DND-41 (cell line): Measurements from ENCODE around the gene NCF2.

Experiments
- ATAC-seq: fragments of 200-7000 bp; cut with Tn5 transposase; 3 replicates; pipeline ENCODE4 v1.9.1; 2021; ENCODE audit warnings: low read depth; ENCODE audit not compliant: insufficient read depth
- DNase-seq: peaks from one replicate; pipeline ENCODE4 v3.0.0-alpha.2; 2020
- H2AFZ ChIP-seq: 2 replicates; pipeline ENCODE4 v1.6.0; 2012; ENCODE audit warnings: low read depth, low read length
- H3K27ac ChIP-seq: 2 replicates; pipeline ENCODE4 v1.5.1; 2012; ENCODE audit warnings: low read length, inconsistent platforms
- H3K27me3 ChIP-seq: fragments of 200-600 bp; sonication (generic); 2 replicates; pipeline ENCODE4 v1.6.0; 2012; ENCODE audit warnings: low read length, mild to moderate bottlenecking, inconsistent platforms; ENCODE audit not compliant: insufficient read depth, poor library complexity
- H3K36me3 ChIP-seq: 2 replicates; pipeline ENCODE4 v1.5.1; 2012; ENCODE audit warnings: low read length, inconsistent platforms; ENCODE audit not compliant: insufficient read depth
- H3K4me1 ChIP-seq: 2 replicates; pipeline ENCODE4 v1.5.1; 2012; ENCODE audit warnings: mild to moderate bottlenecking, low read length; ENCODE audit not compliant: insufficient read depth
- H3K4me2 ChIP-seq: 2 replicates; pipeline ENCODE4 v1.6.0; 2012; ENCODE audit warnings: mild to moderate bottlenecking, moderate library complexity, low read length, inconsistent platforms; ENCODE audit not compliant: insufficient read depth
- H3K4me3 ChIP-seq, 2 experiments: fragments of 200-600 bp in 1 of 2; shearing (Covaris generic) in 1 of 2; 2 replicates each; pipeline ENCODE4 v1.5.1; 2012 to 2016; ENCODE audit warnings: inconsistent platforms in 2 of 2, low read length in 2 of 2, mild to moderate bottlenecking in 2 of 2, low read depth in 1 of 2, moderate library complexity in 1 of 2
- H3K79me2 ChIP-seq: 2 replicates; pipeline ENCODE4 v1.6.0; 2012; ENCODE audit warnings: low read length, inconsistent platforms; ENCODE audit not compliant: insufficient read depth
- H3K9ac ChIP-seq: 2 replicates; pipeline ENCODE4 v1.6.0; 2012; ENCODE audit warnings: low read depth, mild to moderate bottlenecking, inconsistent platforms, low read length, moderate library complexity
- H3K9me3 ChIP-seq: 2 replicates; pipeline ENCODE4 v1.5.1; 2012; ENCODE audit warnings: low read length, moderate library complexity, mild to moderate bottlenecking, inconsistent platforms; ENCODE audit not compliant: insufficient read depth, severe bottlenecking
- H4K20me1 ChIP-seq: 2 replicates; pipeline ENCODE4 v1.6.0; 2012; ENCODE audit warnings: low read length; ENCODE audit not compliant: insufficient read depth
- EZH2 ChIP-seq: IDR thresholded peaks from 3 replicates; pipeline ENCODE4 v1.6.1; 2012; ENCODE audit warnings: borderline replicate concordance, low read depth, mild to moderate bottlenecking, moderate library complexity, low read length, inconsistent platforms; ENCODE audit not compliant: severe bottlenecking
- TF ChIP-seq, protein P1 (sequence below): IDR thresholded peaks from 2 replicates; pipeline ENCODE4 v1.5.1; 2012; ENCODE audit warnings: borderline replicate concordance, low read length, moderate library complexity, mild to moderate bottlenecking; ENCODE audit not compliant: poor library complexity, severe bottlenecking; ENCODE audit errors: extremely low read depth

Gene NCF2

DNA sequence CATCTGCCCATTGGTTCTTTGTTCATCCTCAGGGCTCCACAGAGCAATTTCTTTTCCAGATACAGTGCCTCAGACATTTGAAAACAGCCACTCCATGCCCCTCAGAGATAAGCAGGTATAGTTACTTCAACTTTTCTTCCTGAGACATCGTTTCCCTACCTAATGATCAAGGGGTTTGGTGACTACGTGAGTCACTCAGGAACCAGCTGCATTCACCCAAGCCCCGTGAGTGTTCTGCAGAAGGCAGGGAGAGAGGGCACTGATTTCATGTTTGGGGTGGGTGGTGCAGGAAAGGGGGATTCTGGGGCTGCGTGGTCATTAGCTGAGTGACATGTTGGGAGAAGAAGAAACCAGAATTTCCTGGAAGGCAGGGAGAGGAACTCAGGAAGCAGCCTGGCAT is 25.0 kb downstream of the NCF2 start:
- no peak overlapping the region for H3K4me3 ChIP-seq

DNA sequence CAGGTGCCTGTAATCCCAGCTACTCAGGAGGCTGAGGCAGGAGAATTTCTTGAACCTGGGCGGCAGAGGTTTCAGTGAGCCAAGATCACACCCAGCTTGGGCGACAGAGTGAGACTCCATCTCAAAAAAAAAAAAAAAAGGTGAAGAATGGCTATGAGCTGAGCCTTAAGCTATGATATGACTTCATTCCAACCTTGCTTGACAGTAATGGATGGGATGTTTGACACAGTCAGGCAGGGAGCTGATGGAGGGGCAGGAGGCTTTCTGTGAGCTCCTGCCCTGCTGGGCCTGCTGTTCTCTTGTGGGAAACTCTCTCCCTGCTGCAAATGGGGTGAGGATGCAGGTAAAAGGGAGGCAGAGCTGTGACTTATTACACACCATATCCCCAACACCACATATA is 27.6 kb downstream of the NCF2 start:
- Histone ChIP-seq H3K36me3 (no peaks in the 10 kb centered on the region), H4K20me1 (no peaks in the 10 kb centered on the region), H3K4me3 (no peak overlapping the region), H3K4me1 (no peaks in the 10 kb centered on the region), H3K9me3 (no peaks in the 10 kb centered on the region), H2AFZ (no peak overlapping the region), H3K79me2 (no peaks in the 10 kb centered on the region), H3K27me3 (no peaks in the 10 kb centered on the region), H3K4me2 (no peak overlapping the region), H3K9ac (no peak overlapping the region), H3K27ac (no peak overlapping the region)
- ATAC-seq (no peak), DNase-seq (no peak)
- no peak for TF ChIP-seq EZH2
- TF ChIP-seq, protein P1, sequence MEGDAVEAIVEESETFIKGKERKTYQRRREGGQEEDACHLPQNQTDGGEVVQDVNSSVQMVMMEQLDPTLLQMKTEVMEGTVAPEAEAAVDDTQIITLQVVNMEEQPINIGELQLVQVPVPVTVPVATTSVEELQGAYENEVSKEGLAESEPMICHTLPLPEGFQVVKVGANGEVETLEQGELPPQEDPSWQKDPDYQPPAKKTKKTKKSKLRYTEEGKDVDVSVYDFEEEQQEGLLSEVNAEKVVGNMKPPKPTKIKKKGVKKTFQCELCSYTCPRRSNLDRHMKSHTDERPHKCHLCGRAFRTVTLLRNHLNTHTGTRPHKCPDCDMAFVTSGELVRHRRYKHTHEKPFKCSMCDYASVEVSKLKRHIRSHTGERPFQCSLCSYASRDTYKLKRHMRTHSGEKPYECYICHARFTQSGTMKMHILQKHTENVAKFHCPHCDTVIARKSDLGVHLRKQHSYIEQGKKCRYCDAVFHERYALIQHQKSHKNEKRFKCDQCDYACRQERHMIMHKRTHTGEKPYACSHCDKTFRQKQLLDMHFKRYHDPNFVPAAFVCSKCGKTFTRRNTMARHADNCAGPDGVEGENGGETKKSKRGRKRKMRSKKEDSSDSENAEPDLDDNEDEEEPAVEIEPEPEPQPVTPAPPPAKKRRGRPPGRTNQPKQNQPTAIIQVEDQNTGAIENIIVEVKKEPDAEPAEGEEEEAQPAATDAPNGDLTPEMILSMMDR, result no peak

More for the DNA sequence above, 25.0 kb downstream of the NCF2 start:
- H3K4me1 ChIP-seq, result no peaks in the 10 kb centered on the region
- H3K27ac ChIP-seq, result no peak overlapping the region
- no peaks in the 10 kb centered on the region for H3K27me3 ChIP-seq
- H3K9ac ChIP-seq, result no peak overlapping the region
- H4K20me1 ChIP-seq, result no peaks in the 10 kb centered on the region
- DNase-seq (no peak), ATAC-seq (no peak)
- no peaks in the 10 kb centered on the region for H3K36me3 ChIP-seq
- no peaks in the 10 kb centered on the region for H3K9me3 ChIP-seq
- H2AFZ ChIP-seq, result no peak overlapping the region
- H3K79me2 ChIP-seq, result no peaks in the 10 kb centered on the region
- H3K4me2 ChIP-seq, result no peak overlapping the region
- no peak for TF ChIP-seq EZH2
- TF ChIP-seq, protein P1, result no peak

DNA sequence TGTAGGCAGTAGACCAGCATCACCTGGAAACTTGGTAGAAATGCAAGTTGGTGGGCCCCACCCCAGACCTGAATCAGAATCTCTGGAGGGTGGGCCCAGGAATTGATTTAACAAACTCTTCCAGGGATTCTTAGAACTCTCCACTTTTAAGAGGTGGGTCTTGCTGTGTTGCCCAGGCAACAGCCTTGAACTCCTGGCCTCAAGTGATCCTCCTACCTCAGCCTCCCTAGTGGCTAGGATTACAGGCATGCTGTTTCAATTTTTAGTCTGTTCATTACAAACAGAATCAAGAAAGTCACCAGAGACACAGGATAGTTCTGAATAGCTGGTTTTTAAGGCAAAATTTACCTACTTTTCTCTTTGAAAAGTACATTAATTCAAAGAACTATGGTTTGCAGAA is 31.2 kb downstream of the NCF2 start:
- H3K4me1 ChIP-seq, result no peaks in the 10 kb centered on the region
- peaks cover 12% of the 10 kb centered on the region; the same call in 1 of the 2 replicates for H3K36me3 ChIP-seq
- H3K9me3 ChIP-seq, result no peaks in the 10 kb centered on the region
- no peak overlapping the region for H3K4me3 ChIP-seq
- no peaks in the 10 kb centered on the region for H4K20me1 ChIP-seq
- no peak overlapping the region for H2AFZ ChIP-seq
- no peak for ATAC-seq
- H3K27me3 ChIP-seq, result no peaks in the 10 kb centered on the region
- DNase-seq, result no peak
- no peaks in the 10 kb centered on the region for H3K79me2 ChIP-seq
- TF ChIP-seq EZH2, result no peak
- TF ChIP-seq, protein P1, result no peak
- no peak overlapping the region for H3K27ac ChIP-seq
- H3K9ac ChIP-seq, result no peak overlapping the region
- no peak overlapping the region for H3K4me2 ChIP-seq

DNA sequence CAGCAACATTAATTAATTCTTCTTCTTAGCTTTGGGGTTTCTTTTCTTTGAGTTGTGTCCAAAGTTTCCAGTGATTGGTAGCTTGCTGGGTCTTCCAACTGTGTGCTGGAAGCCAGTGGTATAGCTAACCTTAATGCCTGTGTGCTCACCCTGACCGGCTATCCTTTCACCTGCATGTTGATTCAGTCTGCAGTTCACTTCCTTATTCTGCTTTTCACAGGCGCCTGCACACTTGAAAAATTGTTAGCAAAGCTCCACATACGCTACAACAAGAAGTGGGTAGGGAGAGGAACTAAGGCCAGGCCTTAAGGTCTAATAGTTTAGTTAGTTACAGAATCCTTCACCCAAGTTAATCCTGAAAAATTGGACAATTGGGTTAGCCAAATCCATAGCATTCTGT is 35.7 kb downstream of the NCF2 start:
- H3K27me3 ChIP-seq, result no peaks in the 10 kb centered on the region
- H3K9ac ChIP-seq, result no peak overlapping the region
- ATAC-seq (no peak), DNase-seq (no peak)
- H3K4me3 ChIP-seq, result no peak overlapping the region
- no peaks in the 10 kb centered on the region for H3K4me1 ChIP-seq
- no peaks in the 10 kb centered on the region for H4K20me1 ChIP-seq
- no peaks in the 10 kb centered on the region for H3K79me2 ChIP-seq
- no peak overlapping the region for H3K27ac ChIP-seq
- peaks cover 55% of the 10 kb centered on the region for H3K36me3 ChIP-seq
- H2AFZ ChIP-seq, result no peak overlapping the region
- no peak overlapping the region for H3K4me2 ChIP-seq
- TF ChIP-seq, protein P1, result no peak
- no peak for TF ChIP-seq EZH2
- no peaks in the 10 kb centered on the region for H3K9me3 ChIP-seq
